Measurements from ENCODE around the gene SLC22A23. TPM values are rescaled to one million over a fixed set of nuclear protein-coding genes. Genes with fewer than 3 reads are reported as not detected.

SLC22A23 gene
- total RNA-seq, 4 donors from 2014 or later, result 6.6 to 25.0 (median 14.6) TPM

- in situ Hi-C loops (cut with MboI; ENCODE audit: low sequenced_read_pairs in 4 of 4) (no loop called here), intact Hi-C loops (cut with DNase I; ENCODE audit: low total_unique reads) (no loop called here)
Measured at GRCh38 chr6:3350252-3350796, 106.5 kb downstream of the SLC22A23 start.

GRCh38 chr6:3349388-3350251 lies 107.2 kb downstream of the SLC22A23 start:
- no peaks in the 10 kb centered on the region for H3K27me3 ChIP-seq
- H3K27ac ChIP-seq, result peak overlapping the region in 2 of 4 donors; percentile 23
- no peak overlapping the region for H3K4me3 ChIP-seq
- no peaks in the 10 kb centered on the region for H3K9me3 ChIP-seq
- no peak for DNase-seq
- H3K36me3 ChIP-seq, result no peaks in the 10 kb centered on the region
- peaks cover 41% of the 10 kb centered on the region in 2 donors for H3K4me1 ChIP-seq
- intact Hi-C loops (cut with DNase I; ENCODE audit: low total_unique reads), result loop anchor here (5.0 to 10.0 kb wide), 3 partner anchors 52 to 565 kb away; no protein-coding TSS in a partner anchor
- in situ Hi-C loops (cut with MboI; ENCODE audit: low sequenced_read_pairs in 4 of 4), result no loop called here
- no peak for ATAC-seq
- TF ChIP-seq CTCF (IDR thresholded peaks at IDR 0.05 in 4 of 5, conservative IDR thresholded peaks at IDR 0.05 in 1 of 5) (no peak), POLR2A (IDR thresholded peaks at IDR 0.05) (no peak)

More at GRCh38 chr6:3350252-3350796, 106.5 kb downstream of the SLC22A23 start:
- Histone ChIP-seq H3K27me3 (no peaks in the 10 kb centered on the region), H3K36me3 (no peaks in the 10 kb centered on the region), H3K9me3 (no peaks in the 10 kb centered on the region), H3K4me3 (no peak overlapping the region), H3K4me1 (peaks cover 44 to 46% of the 10 kb centered on the region in 2 donors), H3K27ac (peak overlapping the region in 2 of 4 donors; percentile 15 to 23)
- DNase-seq (no peak), ATAC-seq (no peak)
- TF ChIP-seq POLR2A (IDR thresholded peaks at IDR 0.05) (no peak), CTCF (IDR thresholded peaks at IDR 0.05 in 4 of 5, conservative IDR thresholded peaks at IDR 0.05 in 1 of 5) (no peak)

GRCh38 chr6:3348821-3349220 lies 108.0 kb downstream of the SLC22A23 start:
- in situ Hi-C loops (cut with MboI; ENCODE audit: low sequenced_read_pairs in 4 of 4) (no loop called here), intact Hi-C loops (cut with DNase I; ENCODE audit: low total_unique reads) (loop anchor here (5.0 to 10.0 kb wide), 3 partner anchors 52 to 566 kb away; no protein-coding TSS in a partner anchor)
- DNase-seq (no peak), ATAC-seq (no peak)
- Histone ChIP-seq H3K27ac (peak overlapping the region in 1 of 4 donors; percentile 2), H3K4me1 (peaks cover 35 to 41% of the 10 kb centered on the region in 2 donors), H3K36me3 (no peaks in the 10 kb centered on the region), H3K27me3 (no peaks in the 10 kb centered on the region), H3K4me3 (no peak overlapping the region), H3K9me3 (no peaks in the 10 kb centered on the region)
- TF ChIP-seq CTCF (IDR thresholded peaks at IDR 0.05 in 4 of 5, conservative IDR thresholded peaks at IDR 0.05 in 1 of 5) (no peak), POLR2A (IDR thresholded peaks at IDR 0.05) (no peak)

GRCh38 chr6:3347826-3348225 lies 109.0 kb downstream of the SLC22A23 start:
- DNase-seq (no peak), ATAC-seq (no peak)
- no peaks in the 10 kb centered on the region for H3K27me3 ChIP-seq
- intact Hi-C loops (cut with DNase I; ENCODE audit: low total_unique reads), result loop anchor here (5.0 to 10.0 kb wide), 3 partner anchors 51 to 567 kb away; no protein-coding TSS in a partner anchor
- no peak for TF ChIP-seq POLR2A (IDR thresholded peaks at IDR 0.05)
- no peak for TF ChIP-seq CTCF (IDR thresholded peaks at IDR 0.05 in 4 of 5, conservative IDR thresholded peaks at IDR 0.05 in 1 of 5)
- H3K27ac ChIP-seq, result no peak overlapping the region
- in situ Hi-C loops (cut with MboI; ENCODE audit: low sequenced_read_pairs in 4 of 4), result no loop called here
- no peaks in the 10 kb centered on the region for H3K9me3 ChIP-seq
- H3K4me1 ChIP-seq, result peaks cover 35 to 41% of the 10 kb centered on the region in 2 donors
- H3K36me3 ChIP-seq, result no peaks in the 10 kb centered on the region
- no peak overlapping the region for H3K4me3 ChIP-seq

Measured in gastrocnemius medialis (tissue), 4 donors.